ENCODE measurements around the gene NEUROD4.
A peak's percentile ranks its signal among the peaks of the same experiment; 100 is the strongest.

Gene NEUROD4

DNA sequence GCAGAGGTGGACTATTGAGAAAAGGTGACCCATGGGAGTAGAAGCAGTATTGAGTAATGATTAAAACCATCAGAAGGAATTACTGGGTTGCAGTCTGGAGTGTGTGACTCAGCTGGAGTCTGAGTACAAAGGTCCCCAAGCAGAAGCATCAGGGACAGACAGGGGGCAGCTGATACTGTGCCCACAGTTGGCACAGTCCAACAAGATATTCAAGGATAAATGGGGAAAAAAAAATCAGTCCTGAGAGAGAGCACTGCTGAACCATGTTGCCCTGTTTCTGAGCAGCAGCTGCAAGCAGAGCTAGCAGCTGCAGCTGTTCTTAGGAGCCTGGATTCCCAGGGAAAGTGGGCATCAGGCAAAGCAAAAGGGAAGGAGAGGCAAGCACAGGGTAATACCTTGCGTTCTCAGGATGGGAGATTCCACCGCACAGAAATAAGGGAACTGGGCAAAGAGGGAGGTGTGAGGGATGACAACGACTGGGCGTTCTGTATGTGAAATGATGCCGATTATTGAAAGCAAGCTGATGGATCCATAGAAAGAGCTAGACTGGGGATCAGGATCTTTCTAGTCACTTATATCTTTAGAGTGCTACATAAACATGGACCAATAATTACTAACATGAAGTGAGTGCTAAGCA is 17.7 kb downstream of the NEUROD4 start:
- no peak overlapping the region for H2AFZ ChIP-seq (ENCODE audit: low read depth, low read length)
- no peak for TF ChIP-seq EZH2phosphoT487 (IDR thresholded peaks at IDR 0.05; ENCODE audit: low read depth)
- TF ChIP-seq, protein P1, sequence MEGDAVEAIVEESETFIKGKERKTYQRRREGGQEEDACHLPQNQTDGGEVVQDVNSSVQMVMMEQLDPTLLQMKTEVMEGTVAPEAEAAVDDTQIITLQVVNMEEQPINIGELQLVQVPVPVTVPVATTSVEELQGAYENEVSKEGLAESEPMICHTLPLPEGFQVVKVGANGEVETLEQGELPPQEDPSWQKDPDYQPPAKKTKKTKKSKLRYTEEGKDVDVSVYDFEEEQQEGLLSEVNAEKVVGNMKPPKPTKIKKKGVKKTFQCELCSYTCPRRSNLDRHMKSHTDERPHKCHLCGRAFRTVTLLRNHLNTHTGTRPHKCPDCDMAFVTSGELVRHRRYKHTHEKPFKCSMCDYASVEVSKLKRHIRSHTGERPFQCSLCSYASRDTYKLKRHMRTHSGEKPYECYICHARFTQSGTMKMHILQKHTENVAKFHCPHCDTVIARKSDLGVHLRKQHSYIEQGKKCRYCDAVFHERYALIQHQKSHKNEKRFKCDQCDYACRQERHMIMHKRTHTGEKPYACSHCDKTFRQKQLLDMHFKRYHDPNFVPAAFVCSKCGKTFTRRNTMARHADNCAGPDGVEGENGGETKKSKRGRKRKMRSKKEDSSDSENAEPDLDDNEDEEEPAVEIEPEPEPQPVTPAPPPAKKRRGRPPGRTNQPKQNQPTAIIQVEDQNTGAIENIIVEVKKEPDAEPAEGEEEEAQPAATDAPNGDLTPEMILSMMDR (IDR thresholded peaks at IDR 0.05; ENCODE audit: low read depth, low read length), result no peak
- no peaks in the 10 kb centered on the region for H4K20me1 ChIP-seq (ENCODE audit: insufficient read depth, low read length)
- peak overlapping the region; percentile 25 for H3K4me2 ChIP-seq (ENCODE audit: low read length)
- no peaks in the 10 kb centered on the region for H3K9me3 ChIP-seq (ENCODE audit: insufficient read depth, low read length)
- no peaks in the 10 kb centered on the region for H3K36me3 ChIP-seq (replicated peaks; ENCODE audit: low read depth, low read length)
- peaks cover 21% of the 10 kb centered on the region for H3K27me3 ChIP-seq (ENCODE audit: low read depth, low read length)
- H3K27ac ChIP-seq (ENCODE audit: low read length), result no peak overlapping the region
- no peaks in the 10 kb centered on the region for H3K79me2 ChIP-seq (ENCODE audit: low read length)
- H3K4me3 ChIP-seq (ENCODE audit: low read length), result no peak overlapping the region
- H3K9ac ChIP-seq (ENCODE audit: low read length), result no peak overlapping the region
- peaks cover 16% of the 10 kb centered on the region for H3K4me1 ChIP-seq (ENCODE audit: low read length)

DNA sequence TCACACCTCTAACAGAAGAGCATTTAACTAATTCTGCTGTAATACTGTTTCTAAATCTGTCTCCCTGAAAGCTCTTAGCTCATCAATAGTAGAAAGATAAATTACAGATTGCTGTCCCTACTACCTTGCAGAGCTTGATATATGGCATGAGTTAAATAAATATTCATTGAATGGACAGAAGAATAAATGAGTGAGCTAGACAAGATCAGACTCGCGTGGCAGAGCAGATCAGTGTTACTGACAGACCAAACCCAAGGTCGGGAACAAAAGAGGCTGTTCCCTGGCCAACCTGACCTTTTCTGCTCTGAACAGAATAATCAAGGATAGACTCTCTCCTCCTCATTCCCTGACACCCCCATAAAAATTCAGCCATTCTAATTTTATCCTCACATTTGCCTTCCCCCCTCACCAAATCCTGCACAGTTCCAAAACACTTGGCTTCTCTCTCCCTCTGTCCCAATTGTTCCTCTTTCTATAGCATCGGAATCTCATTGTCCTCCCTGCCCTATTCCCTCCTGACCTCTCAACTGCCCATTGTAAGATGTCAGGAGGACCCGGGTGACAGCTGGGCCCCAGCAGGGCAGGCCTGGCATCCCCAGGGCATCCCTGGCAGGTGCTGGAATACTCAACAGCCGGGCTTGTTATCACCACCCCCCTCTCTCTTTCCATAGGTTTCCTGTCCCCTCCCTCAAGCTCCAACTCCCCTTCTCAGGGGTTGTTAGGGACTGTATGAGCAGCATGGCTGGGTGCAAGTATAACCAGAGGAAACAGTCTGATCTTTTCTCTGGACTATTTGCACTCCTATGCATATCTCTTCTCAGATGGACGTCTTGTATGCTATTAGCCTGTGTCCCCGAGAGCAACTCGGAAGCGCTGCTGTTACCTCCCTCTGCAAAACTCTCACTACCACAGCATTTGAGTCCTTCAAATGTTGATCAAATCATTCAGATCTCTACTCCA is 19.9 kb downstream of the NEUROD4 start:
- H4K20me1 ChIP-seq (ENCODE audit: insufficient read depth, low read length), result no peaks in the 10 kb centered on the region
- no peak overlapping the region for H3K9ac ChIP-seq (ENCODE audit: low read length)
- no peaks in the 10 kb centered on the region for H3K9me3 ChIP-seq (ENCODE audit: insufficient read depth, low read length)
- no peaks in the 10 kb centered on the region for H3K79me2 ChIP-seq (ENCODE audit: low read length)
- H3K27ac ChIP-seq (ENCODE audit: low read length), result no peak overlapping the region
- no peaks in the 10 kb centered on the region for H3K36me3 ChIP-seq (replicated peaks; ENCODE audit: low read depth, low read length)
- peaks cover 21% of the 10 kb centered on the region for H3K27me3 ChIP-seq (ENCODE audit: low read depth, low read length)
- peaks cover 16% of the 10 kb centered on the region for H3K4me1 ChIP-seq (ENCODE audit: low read length)
- H2AFZ ChIP-seq (ENCODE audit: low read depth, low read length), result no peak overlapping the region
- no peak overlapping the region for H3K4me2 ChIP-seq (ENCODE audit: low read length)
- TF ChIP-seq, protein P1 (IDR thresholded peaks at IDR 0.05; ENCODE audit: low read depth, low read length), result no peak
- TF ChIP-seq EZH2phosphoT487 (IDR thresholded peaks at IDR 0.05; ENCODE audit: low read depth), result no peak
- no peak overlapping the region for H3K4me3 ChIP-seq (ENCODE audit: low read length)

DNA sequence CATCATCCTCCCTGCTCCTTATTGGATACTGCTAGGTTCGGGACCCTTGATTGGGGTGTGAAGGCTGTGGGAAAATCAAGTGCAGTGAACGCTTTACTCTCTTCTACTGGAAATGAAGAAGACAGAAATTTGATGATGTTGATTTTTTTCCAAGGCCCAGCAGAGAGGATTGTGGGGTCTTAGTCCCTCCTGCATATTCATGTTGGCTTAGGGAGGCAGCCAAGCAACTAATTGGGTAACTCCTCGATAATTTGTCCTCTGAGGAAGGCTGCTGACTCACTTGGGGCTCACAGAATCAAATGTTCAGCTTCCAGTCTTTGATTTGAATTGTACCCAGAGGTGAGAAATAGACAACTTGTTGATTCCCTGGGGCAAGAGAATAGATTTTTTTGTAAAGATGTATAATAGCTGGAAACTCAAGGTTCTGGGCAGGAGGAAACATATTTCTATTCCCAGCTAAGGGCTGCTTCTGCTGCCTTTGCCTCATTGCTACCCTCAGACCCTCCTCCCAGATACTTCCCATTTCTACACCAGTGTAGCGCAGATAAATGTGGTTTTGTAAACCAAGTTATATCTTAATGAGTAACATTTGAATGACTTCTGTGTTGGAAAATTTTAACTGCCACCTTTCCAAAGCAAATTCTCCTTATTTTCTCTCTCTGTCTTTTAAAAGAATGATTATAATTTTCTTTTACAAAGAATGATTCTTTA is 21.7 kb downstream of the NEUROD4 start:
- Histone ChIP-seq H3K4me2 (ENCODE audit: low read length) (no peak overlapping the region), H3K79me2 (ENCODE audit: low read length) (no peaks in the 10 kb centered on the region), H3K36me3 (replicated peaks; ENCODE audit: low read depth, low read length) (no peaks in the 10 kb centered on the region), H3K27ac (ENCODE audit: low read length) (no peak overlapping the region), H3K9ac (ENCODE audit: low read length) (no peak overlapping the region), H3K4me3 (ENCODE audit: low read length) (no peak overlapping the region), H2AFZ (ENCODE audit: low read depth, low read length) (no peak overlapping the region), H3K4me1 (ENCODE audit: low read length) (peaks cover 9% of the 10 kb centered on the region), H3K27me3 (ENCODE audit: low read depth, low read length) (peaks cover 21% of the 10 kb centered on the region), H4K20me1 (ENCODE audit: insufficient read depth, low read length) (no peaks in the 10 kb centered on the region), H3K9me3 (ENCODE audit: insufficient read depth, low read length) (no peaks in the 10 kb centered on the region)
- TF ChIP-seq EZH2phosphoT487 (IDR thresholded peaks at IDR 0.05; ENCODE audit: low read depth), result no peak
- TF ChIP-seq, protein P1 (IDR thresholded peaks at IDR 0.05; ENCODE audit: low read depth, low read length), result no peak

DNA sequence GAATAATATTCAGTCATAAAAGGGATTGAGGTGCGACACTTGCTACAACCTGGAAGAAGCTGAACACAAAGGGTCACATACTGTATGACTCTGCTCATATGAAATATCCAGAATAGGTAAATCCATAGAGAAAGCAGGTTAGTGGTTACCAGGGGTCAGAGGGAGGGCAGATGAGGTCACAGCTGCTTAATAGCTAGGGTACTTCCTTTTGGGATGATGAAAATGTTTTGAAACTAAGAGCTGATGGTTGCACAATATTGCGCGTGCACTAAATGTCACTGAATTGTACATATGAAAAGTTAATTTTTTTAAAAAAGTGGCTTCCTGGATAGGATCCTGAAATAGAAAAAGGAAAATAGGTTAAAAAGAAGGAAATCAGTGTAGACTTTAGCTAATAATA is 23.8 kb downstream of the NEUROD4 start:
- no peak overlapping the region for H3K27ac ChIP-seq (ENCODE audit: low read length)
- H3K4me2 ChIP-seq (ENCODE audit: low read length), result no peak overlapping the region
- no peaks in the 10 kb centered on the region for H3K4me1 ChIP-seq (ENCODE audit: low read length)
- H3K9ac ChIP-seq (ENCODE audit: low read length), result no peak overlapping the region
- no peak for TF ChIP-seq EZH2phosphoT487 (IDR thresholded peaks at IDR 0.05; ENCODE audit: low read depth)
- TF ChIP-seq, protein P1 (IDR thresholded peaks at IDR 0.05; ENCODE audit: low read depth, low read length), result no peak
- H3K79me2 ChIP-seq (ENCODE audit: low read length), result no peaks in the 10 kb centered on the region
- H3K4me3 ChIP-seq (ENCODE audit: low read length), result no peak overlapping the region
- H3K27me3 ChIP-seq (ENCODE audit: low read depth, low read length), result peaks cover 21% of the 10 kb centered on the region
- no peaks in the 10 kb centered on the region for H3K9me3 ChIP-seq (ENCODE audit: insufficient read depth, low read length)
- no peak overlapping the region for H2AFZ ChIP-seq (ENCODE audit: low read depth, low read length)
- no peaks in the 10 kb centered on the region for H4K20me1 ChIP-seq (ENCODE audit: insufficient read depth, low read length)
- H3K36me3 ChIP-seq (replicated peaks; ENCODE audit: low read depth, low read length), result no peaks in the 10 kb centered on the region
